Measurements from ENCODE around the gene ELMO1. TPM values are rescaled to one million over a fixed set of nuclear protein-coding genes. Genes with fewer than 3 reads are reported as not detected.
A peak's percentile ranks its signal among the peaks of the same experiment; 100 is the strongest.

ELMO1 gene
- total and polyA plus RNA-seq, 2 experiments from 2014 or later: 9.6 to 10.8 TPM

DNA sequence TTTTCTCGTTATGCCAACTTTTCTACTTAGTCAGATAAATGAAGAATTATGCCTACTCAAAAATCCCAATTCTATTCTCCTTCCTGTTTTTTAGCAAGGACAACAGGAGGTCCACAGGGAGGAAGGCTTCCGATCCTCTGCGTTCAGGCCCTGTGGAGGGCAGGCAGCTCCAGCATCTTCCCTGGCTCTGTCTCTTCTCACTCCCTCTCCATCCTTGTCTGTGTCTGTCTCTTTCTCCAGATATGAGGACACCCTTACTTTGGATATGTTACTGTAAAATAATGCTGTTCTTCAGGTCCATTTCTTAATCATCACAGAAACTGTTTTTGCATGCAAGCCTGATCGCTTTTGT is 166.6 kb downstream of the ELMO1 start:
- DNase-seq (ENCODE audit: low read depth in 1 of 2, low spot score in 1 of 2): no peak
- peaks cover 27% of the 10 kb centered on the region for H3K4me1 ChIP-seq (ENCODE audit: low read depth)
- H3K4me3 ChIP-seq: no peak overlapping the region
- no peaks in the 10 kb centered on the region for H3K9me3 ChIP-seq (ENCODE audit: low read depth)
- no peaks in the 10 kb centered on the region for H3K36me3 ChIP-seq
- H3K27ac ChIP-seq: no peak overlapping the region
- TF ChIP-seq, protein P1, sequence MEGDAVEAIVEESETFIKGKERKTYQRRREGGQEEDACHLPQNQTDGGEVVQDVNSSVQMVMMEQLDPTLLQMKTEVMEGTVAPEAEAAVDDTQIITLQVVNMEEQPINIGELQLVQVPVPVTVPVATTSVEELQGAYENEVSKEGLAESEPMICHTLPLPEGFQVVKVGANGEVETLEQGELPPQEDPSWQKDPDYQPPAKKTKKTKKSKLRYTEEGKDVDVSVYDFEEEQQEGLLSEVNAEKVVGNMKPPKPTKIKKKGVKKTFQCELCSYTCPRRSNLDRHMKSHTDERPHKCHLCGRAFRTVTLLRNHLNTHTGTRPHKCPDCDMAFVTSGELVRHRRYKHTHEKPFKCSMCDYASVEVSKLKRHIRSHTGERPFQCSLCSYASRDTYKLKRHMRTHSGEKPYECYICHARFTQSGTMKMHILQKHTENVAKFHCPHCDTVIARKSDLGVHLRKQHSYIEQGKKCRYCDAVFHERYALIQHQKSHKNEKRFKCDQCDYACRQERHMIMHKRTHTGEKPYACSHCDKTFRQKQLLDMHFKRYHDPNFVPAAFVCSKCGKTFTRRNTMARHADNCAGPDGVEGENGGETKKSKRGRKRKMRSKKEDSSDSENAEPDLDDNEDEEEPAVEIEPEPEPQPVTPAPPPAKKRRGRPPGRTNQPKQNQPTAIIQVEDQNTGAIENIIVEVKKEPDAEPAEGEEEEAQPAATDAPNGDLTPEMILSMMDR (IDR thresholded peaks at IDR 0.05; ENCODE audit: low read depth, low read length): no peak
- H3K27me3 ChIP-seq: no peaks in the 10 kb centered on the region

GRCh38 chr7:37281368-37282092 is 167.1 kb downstream of the ELMO1 start:
- Histone ChIP-seq H3K27me3 (no peaks in the 10 kb centered on the region), H3K36me3 (no peaks in the 10 kb centered on the region), H3K27ac (no peak overlapping the region), H3K4me3 (no peak overlapping the region), H3K4me1 (ENCODE audit: low read depth) (peaks cover 27% of the 10 kb centered on the region), H3K9me3 (ENCODE audit: low read depth) (no peaks in the 10 kb centered on the region)
- TF ChIP-seq, protein P1 (IDR thresholded peaks at IDR 0.05; ENCODE audit: low read depth, low read length): no peak
- no peak for DNase-seq (ENCODE audit: low read depth in 1 of 2, low spot score in 1 of 2)

DNA sequence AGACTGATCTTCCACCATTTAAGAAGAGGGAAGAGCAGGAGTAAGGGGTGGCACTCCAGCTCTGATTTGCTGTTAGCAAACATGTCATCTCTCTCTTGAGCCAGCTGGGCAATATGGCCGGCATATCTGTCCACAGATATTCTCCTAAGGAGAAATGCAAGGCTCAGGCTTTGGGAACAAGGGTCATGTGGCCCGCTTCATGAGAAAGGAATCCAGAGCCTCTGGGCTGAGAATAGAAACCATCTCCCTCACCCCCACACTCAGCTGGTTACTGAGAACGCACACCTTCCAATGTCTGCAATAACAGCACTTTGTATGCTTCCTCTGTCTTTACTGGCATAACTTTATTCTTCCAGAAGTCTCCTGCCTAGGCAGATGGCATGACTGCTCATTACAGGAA is 171.2 kb downstream of the ELMO1 start:
- TF ChIP-seq, protein P1 (IDR thresholded peaks at IDR 0.05; ENCODE audit: low read depth, low read length): no peak
- H3K9me3 ChIP-seq (ENCODE audit: low read depth): no peaks in the 10 kb centered on the region
- no peaks in the 10 kb centered on the region for H3K36me3 ChIP-seq
- H3K27ac ChIP-seq: no peak overlapping the region
- H3K4me1 ChIP-seq (ENCODE audit: low read depth): peaks cover 7% of the 10 kb centered on the region
- no peaks in the 10 kb centered on the region for H3K27me3 ChIP-seq
- no peak overlapping the region for H3K4me3 ChIP-seq
- peak in 1 of 2 donors; percentile 55 for DNase-seq (ENCODE audit: low read depth in 1 of 2, low spot score in 1 of 2)

DNA sequence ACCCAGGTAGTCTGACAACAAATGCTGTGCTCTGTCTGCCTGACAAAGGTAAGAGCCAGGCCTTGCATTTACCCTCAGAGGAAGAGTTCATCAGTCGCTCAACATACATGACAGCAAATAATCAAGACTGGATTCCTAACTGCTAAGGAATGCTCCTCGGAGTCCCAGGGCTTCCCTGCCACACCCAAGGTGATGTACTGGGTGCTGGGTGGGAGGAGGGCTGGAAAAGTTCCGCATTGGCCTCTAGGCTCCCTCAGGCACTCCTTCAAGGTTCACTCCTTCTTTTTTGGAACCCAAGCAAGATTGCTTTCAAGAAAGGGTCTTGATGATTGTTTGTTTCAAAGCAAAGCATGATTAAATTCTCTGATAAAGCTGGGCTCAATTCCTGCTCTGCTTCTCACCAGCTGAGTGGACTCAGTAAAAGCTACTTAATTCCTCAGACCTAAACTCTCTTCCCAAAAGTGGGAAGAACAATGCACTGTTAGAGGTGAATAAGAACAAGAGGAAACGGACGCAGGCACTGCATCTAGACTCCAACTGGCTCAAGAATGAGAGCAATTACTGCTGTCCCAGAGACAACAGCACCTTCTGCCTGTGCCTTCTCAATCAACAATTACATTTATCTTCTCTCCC is 173.5 kb downstream of the ELMO1 start:
- DNase-seq (ENCODE audit: low read depth in 1 of 2, low spot score in 1 of 2): no peak
- H3K9me3 ChIP-seq (ENCODE audit: low read depth): no peaks in the 10 kb centered on the region

DNA sequence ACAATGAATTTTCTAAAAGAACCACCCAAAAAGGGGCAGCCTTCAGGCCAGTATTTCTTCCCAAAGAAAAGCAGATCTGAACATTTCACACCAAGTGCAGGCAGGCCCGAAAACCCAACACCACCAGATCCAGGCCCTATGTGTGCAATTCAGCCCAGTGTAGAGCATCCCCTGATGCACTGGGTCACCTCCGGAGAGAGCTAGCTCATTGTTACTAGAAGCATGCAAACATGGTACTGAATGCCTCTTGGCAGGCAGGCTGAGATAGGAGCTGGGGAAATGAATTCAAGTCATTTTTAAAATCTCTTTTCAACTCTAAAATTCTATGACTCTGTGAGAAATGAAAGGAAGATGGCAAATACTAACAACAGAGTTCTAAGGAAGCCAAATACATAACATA is 174.8 kb downstream of the ELMO1 start:
- Histone ChIP-seq H3K27ac (no peak overlapping the region), H3K9me3 (ENCODE audit: low read depth) (no peaks in the 10 kb centered on the region), H3K4me1 (ENCODE audit: low read depth) (peaks cover 12% of the 10 kb centered on the region), H3K27me3 (no peaks in the 10 kb centered on the region), H3K36me3 (no peaks in the 10 kb centered on the region), H3K4me3 (no peak overlapping the region)
- no peak for DNase-seq (ENCODE audit: low read depth in 1 of 2, low spot score in 1 of 2)
- TF ChIP-seq, protein P1 (IDR thresholded peaks at IDR 0.05; ENCODE audit: low read depth, low read length): no peak

More for the DNA sequence above, 173.5 kb downstream of the ELMO1 start:
- H3K36me3 ChIP-seq: no peaks in the 10 kb centered on the region
- TF ChIP-seq, protein P1 (IDR thresholded peaks at IDR 0.05; ENCODE audit: low read depth, low read length): no peak
- H3K4me1 ChIP-seq (ENCODE audit: low read depth): peaks cover 7% of the 10 kb centered on the region
- no peak overlapping the region for H3K4me3 ChIP-seq
- no peak overlapping the region for H3K27ac ChIP-seq
- no peaks in the 10 kb centered on the region for H3K27me3 ChIP-seq
